Measurements from ENCODE around the gene MPO.

The MPO gene

GRCh38 chr17:58326609-58327362, 46.1 kb upstream of the MPO start:
- no peak for TF ChIP-seq CTCF (IDR thresholded peaks at IDR 0.05; ENCODE audit: control extremely low read depth, extremely low read depth, low read depth, missing control alignments)
- no peak for DNase-seq (ENCODE audit: extremely low spot score)
- ChIA-PET CTCF (interaction anchor here (0.9 to 3.9 kb wide), 8 partner anchors 9 to 77 kb away, joined by 3 to 42 read pairs (median 4); no protein-coding TSS in a partner anchor), POLR2A (interaction anchor here (1.9 to 4.1 kb wide), 4 partner anchors 9 to 26 kb away, joined by 7 to 39 read pairs (median 26); partner anchors contain the start of gene SUPT4H1)

GRCh38 chr17:58325976-58326468, 45.3 kb upstream of the MPO start:
- ChIA-PET POLR2A (interaction anchor here (0.5 to 4.1 kb wide), 6 partner anchors 8 to 347 kb away, joined by 5 to 39 read pairs (median 12); partner anchors contain the start of genes RNF43 and SUPT4H1), CTCF (interaction anchor here (1.0 to 3.9 kb wide), 8 partner anchors 9 to 126 kb away, joined by 3 to 42 read pairs (median 4); partner anchors contain the start of gene SUPT4H1)
- no peak for TF ChIP-seq CTCF (IDR thresholded peaks at IDR 0.05; ENCODE audit: control extremely low read depth, extremely low read depth, low read depth, missing control alignments)
- DNase-seq (ENCODE audit: extremely low spot score), result no peak

GRCh38 chr17:58325289-58325726, 44.6 kb upstream of the MPO start:
- DNase-seq (ENCODE audit: extremely low spot score), result no peak
- ChIA-PET CTCF (interaction anchor here (1.0 to 3.9 kb wide), 5 partner anchors 9 to 125 kb away, joined by 3 to 42 read pairs (median 5); partner anchors contain the start of gene SUPT4H1), POLR2A (interaction anchor here (0.5 to 4.1 kb wide), 6 partner anchors 8 to 346 kb away, joined by 5 to 39 read pairs (median 12); partner anchors contain the start of genes RNF43 and SUPT4H1)
- no peak for TF ChIP-seq CTCF (IDR thresholded peaks at IDR 0.05; ENCODE audit: control extremely low read depth, extremely low read depth, low read depth, missing control alignments)

- TF ChIP-seq CTCF (IDR thresholded peaks at IDR 0.05; ENCODE audit: control extremely low read depth, extremely low read depth, low read depth, missing control alignments), result peak; percentile 4
- DNase-seq (ENCODE audit: extremely low spot score), result no peak
- ChIA-PET CTCF (interaction anchor here (1.0 to 3.9 kb wide), 5 partner anchors 8 to 125 kb away, joined by 3 to 42 read pairs (median 5); partner anchors contain the start of gene SUPT4H1), POLR2A (interaction anchor here (1.4 to 4.1 kb wide), 5 partner anchors 7 to 93 kb away, joined by 6 to 39 read pairs (median 16); partner anchors contain the start of genes RNF43 and SUPT4H1)
Measured at GRCh38 chr17:58324409-58325288, 43.9 kb upstream of the MPO start.

- DNase-seq (ENCODE audit: extremely low spot score), result no peak
- ChIA-PET POLR2A (no interaction called here), CTCF (interaction anchor here (1.6 to 2.7 kb wide), 3 partner anchors 20 to 93 kb away, joined by 5 to 15 read pairs (median 7); partner anchors contain the start of gene RNF43)
- TF ChIP-seq CTCF (IDR thresholded peaks at IDR 0.05; ENCODE audit: control extremely low read depth, extremely low read depth, low read depth, missing control alignments), result no peak
Measured at GRCh38 chr17:58324056-58324408, 43.3 kb upstream of the MPO start.
